Choroid plexus epithelial cell (primary cell): Measurements from ENCODE around the gene TREH.
A peak's percentile ranks its signal among the peaks of the same experiment; 100 is the strongest.

Source experiments
- DNase-seq: peaks from one replicate; pipeline ENCODE4 v3.0.0-alpha.2; 2010; ENCODE audit warnings: low read depth
- H3K4me3 ChIP-seq: 2 replicates; pipeline ENCODE4 v1.5.1; 2011; ENCODE audit warnings: low read depth, mild to moderate bottlenecking, control low read depth, low read length, moderate library complexity
- TF ChIP-seq, protein P1 (sequence below): conservative IDR thresholded peaks from 2 replicates; pipeline ENCODE4 v1.5.1; 2011; ENCODE audit warnings: low read depth, mild to moderate bottlenecking, control low read depth, inconsistent platforms, low read length, moderate library complexity

The TREH gene

DNA sequence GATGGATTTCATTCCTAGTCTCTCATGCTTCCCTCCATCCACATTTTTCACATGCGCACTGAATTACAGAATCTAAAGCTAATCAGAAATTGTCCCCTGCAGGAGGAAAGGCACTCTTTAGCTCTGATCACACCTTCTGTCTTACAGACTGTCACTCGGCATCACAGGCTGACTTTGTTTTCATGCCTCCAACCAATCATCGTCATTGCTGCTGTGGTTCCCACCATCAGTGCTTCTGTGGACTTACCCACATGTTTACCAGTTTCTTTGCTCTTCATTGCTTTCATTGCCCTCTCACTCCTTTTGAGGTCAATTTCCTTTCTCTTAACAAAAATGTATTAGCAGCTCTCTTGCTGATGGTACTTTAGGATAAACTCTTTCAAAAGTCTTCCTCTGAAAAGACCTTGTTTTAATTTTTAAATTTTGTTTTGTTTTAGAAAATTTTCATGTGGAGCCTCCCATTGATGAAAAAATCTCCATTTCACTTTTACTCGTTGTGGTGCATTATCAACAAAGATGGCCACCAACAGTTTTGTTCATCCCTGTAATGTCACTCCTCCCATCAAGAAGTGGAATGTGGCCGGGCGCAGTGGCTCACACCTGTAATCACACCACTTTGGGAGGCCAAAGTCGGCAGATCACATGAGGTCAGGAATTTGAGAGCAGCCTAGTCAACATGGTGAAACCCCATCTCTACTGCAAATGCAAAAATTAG is 20.2 kb upstream of the TREH start:
- no peak for DNase-seq
- H3K4me3 ChIP-seq: no peak overlapping the region
- TF ChIP-seq, protein P1, sequence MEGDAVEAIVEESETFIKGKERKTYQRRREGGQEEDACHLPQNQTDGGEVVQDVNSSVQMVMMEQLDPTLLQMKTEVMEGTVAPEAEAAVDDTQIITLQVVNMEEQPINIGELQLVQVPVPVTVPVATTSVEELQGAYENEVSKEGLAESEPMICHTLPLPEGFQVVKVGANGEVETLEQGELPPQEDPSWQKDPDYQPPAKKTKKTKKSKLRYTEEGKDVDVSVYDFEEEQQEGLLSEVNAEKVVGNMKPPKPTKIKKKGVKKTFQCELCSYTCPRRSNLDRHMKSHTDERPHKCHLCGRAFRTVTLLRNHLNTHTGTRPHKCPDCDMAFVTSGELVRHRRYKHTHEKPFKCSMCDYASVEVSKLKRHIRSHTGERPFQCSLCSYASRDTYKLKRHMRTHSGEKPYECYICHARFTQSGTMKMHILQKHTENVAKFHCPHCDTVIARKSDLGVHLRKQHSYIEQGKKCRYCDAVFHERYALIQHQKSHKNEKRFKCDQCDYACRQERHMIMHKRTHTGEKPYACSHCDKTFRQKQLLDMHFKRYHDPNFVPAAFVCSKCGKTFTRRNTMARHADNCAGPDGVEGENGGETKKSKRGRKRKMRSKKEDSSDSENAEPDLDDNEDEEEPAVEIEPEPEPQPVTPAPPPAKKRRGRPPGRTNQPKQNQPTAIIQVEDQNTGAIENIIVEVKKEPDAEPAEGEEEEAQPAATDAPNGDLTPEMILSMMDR: no peak

DNA sequence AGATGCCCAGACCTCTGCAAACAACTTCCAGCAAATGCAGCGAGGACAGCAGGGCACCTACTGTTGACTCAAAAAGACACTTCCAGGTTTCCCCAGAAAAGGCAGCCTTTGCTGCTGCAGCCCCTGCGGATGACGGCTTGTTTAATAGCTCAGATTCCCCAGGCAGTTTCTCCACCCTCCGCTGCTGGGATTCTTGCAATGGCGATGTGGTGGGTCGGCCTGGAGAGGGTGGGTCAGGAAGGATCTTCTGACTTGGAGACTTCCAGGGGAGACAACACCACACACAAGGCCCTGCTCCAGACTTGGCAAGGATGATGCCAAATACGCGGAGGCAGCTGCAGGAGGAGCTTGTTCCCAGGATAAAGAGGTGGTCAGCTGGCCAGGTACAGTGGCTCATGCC is 17.9 kb upstream of the TREH start:
- no peak overlapping the region for H3K4me3 ChIP-seq
- TF ChIP-seq, protein P1: no peak
- DNase-seq: no peak

DNA sequence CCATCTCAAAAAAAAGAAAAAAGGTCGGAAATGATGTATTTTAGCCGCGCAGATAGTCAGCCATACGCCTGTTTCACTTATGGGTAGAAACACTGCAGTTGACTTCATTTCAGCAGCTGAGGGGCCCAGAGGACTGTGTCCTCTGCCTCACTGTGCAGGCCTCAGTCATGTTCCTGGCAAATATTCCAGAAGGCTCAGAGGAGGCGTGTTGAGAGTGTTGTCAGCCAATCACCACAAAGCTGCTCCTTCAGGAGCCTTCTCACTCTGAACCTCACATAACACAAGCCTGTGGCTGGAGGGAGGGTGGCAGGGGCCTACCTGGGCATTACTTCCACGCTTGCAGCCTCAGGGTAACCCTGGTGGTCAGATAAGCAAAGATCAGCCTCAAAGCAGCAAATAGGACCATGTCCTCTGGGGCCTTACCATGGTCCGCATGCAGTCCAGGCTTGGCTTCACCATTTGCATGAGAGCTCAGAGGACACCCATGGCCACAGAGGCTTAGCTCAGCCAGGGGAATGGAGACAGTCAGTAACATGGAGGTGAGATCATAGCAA is 17.3 kb upstream of the TREH start:
- no peak for DNase-seq
- no peak overlapping the region for H3K4me3 ChIP-seq

DNA sequence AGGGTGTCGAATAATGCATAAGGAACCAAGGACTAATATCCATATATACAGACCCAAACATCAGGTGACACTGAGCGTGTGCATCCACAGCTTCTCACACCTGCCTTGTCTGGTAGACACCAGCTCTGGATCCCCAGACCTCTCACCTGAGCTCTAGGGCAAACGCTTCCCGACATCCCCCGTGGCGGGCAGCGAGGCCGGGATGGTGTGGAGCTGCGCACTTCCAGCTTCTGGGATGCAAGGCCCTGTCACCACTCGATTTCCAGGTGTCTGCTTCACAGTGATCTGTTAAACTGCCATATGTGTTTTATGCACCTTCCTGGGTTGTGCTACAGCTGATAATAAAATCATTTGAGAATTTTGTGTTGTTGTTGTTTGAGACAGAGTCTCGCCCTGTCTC is 15.3 kb upstream of the TREH start:
- no peak for DNase-seq
- TF ChIP-seq, protein P1: no peak

More for the DNA sequence above, 17.3 kb upstream of the TREH start:
- TF ChIP-seq, protein P1: no peak

DNA sequence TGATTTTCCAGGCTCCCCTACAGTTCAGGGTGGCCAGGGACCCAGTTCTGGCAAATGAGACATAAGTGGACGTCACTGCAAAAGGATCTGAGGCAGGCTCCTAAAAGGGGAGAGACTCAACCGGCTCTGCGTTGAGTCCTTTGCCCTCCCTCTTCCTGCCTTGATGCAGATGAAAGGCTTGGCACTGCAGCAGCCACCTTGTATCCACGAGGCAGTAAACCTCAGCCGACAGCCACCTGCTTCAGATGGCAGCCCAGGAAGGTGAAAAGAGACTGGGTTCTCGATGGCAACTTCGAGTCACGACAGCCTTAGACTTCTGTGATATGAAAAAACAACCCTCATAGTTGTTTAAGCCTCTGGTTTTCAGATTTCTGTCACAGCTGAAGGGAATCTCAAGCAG is 14.7 kb upstream of the TREH start:
- DNase-seq: no peak
- H3K4me3 ChIP-seq: no peak overlapping the region
- TF ChIP-seq, protein P1: no peak

More for the DNA sequence above, 15.3 kb upstream of the TREH start:
- no peak overlapping the region for H3K4me3 ChIP-seq

DNA sequence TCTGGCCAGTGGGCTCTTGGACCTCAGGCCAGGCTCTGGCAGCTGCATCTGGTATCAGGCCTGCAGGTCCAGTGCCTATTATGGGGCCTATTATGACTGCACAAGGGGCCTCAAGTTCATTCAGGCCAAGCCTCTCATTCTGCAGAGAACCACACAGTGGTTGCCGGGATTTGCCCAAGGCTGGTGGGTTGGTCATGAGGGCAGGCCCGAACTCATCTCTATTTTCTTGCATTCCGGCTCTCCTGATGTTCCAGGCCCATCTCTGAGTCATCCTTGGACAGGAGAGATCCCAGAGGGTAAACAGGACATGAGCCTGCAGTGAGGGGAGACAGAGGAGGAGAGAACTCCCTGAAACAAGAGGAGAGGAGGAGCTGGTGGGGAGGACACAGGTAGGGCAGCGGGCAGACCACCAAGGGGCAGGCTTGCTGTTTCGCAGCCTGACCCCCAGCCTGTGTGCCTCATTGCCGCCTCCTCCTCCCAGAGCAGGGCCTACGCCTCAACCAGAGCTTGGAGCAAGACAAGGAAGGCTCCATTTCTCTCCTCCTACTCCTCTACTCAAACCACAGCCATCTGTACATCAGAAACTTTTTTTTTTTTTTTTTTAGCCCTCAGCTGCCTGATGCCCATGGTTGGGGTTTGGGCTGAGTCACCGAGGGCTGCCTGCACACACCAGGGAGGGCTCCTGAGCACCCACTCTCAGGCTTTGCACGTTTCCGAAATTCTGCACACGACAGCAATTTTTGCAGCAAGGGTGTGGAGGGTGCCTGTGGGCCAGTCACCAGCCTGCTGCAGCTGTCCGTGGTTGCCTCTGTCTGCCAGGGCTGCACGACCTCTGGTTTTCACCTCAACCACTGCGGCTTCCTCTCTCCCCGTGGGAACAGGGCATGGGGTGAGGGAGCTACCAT is 12.7 kb upstream of the TREH start:
- no peak overlapping the region for H3K4me3 ChIP-seq
- TF ChIP-seq, protein P1: no peak
- DNase-seq: peak; percentile 42
